GM21717 (cell line): ENCODE data around the gene SGSM1.

Experiments used
- ATAC-seq: cut with Tn5 transposase; IDR thresholded peaks from one replicate; pipeline ENCODE4 v1.9.1; 2021; ENCODE audit warnings: mild to moderate bottlenecking, moderate library complexity; ENCODE audit not compliant: unreplicated experiment

Gene SGSM1

GRCh38 chr22:24975125-24975640 lies 169.2 kb downstream of the SGSM1 start:
- ATAC-seq, result no peak

- no peak for ATAC-seq
These were observed 169.9 kb downstream of the SGSM1 start for GRCh38 chr22:24975813-24976341.

- no peak for ATAC-seq
These were observed 170.6 kb downstream of the SGSM1 start for GRCh38 chr22:24976442-24977218.
